Astrocyte of the hippocampus (primary cell): Measurements from ENCODE around the gene TCEANC2.
"Not testable (repeated sequence)": the region's sequence is repeated elsewhere in the genome, so short reads cannot be mapped to it uniquely, and the experiment has no call there.

Experiments
- DNase-seq: peaks from one replicate; pipeline ENCODE4 v3.0.0; 2011; ENCODE audit warnings: low read depth, low spot score

The TCEANC2 gene

GRCh38 chr1:54052934-54053744 is at the start of gene TCEANC2, which contains the start of gene TMEM59:
Gene TCEANC2, plus strand, starts transcription at chr1:54053608. Its CDS starts 815 bp downstream, at chr1:54054423.
Gene TMEM59, minus strand, starts transcription at chr1:54053204. Its CDS starts 16 bp downstream, at chr1:54053188.
- DNase-seq, result peak; percentile 100

GRCh38 chr1:54003750-54004480 is 49.5 kb upstream of the TCEANC2 start:
- DNase-seq, result not testable (repeated sequence)

- DNase-seq, result no peak
These were observed 48.8 kb upstream of the TCEANC2 start for GRCh38 chr1:54004481-54005049.

- DNase-seq, result no peak
These were observed 46.9 kb upstream of the TCEANC2 start for GRCh38 chr1:54006508-54006907.

GRCh38 chr1:54007613-54008012 is 45.8 kb upstream of the TCEANC2 start:
- DNase-seq, result no peak

GRCh38 chr1:54008876-54009275 is 44.5 kb upstream of the TCEANC2 start:
- no peak for DNase-seq

- DNase-seq, result no peak
These were observed 44.0 kb upstream of the TCEANC2 start for GRCh38 chr1:54009406-54009805.

- DNase-seq, result no peak
These were observed 42.8 kb upstream of the TCEANC2 start for GRCh38 chr1:54010415-54011117.

GRCh38 chr1:54011316-54012007 is 41.9 kb upstream of the TCEANC2 start:
- no peak for DNase-seq

GRCh38 chr1:54012008-54012325 is 41.4 kb upstream of the TCEANC2 start:
- DNase-seq, result no peak

GRCh38 chr1:54012863-54013262 is 40.5 kb upstream of the TCEANC2 start:
- DNase-seq, result no peak

GRCh38 chr1:54013393-54014008 is 39.9 kb upstream of the TCEANC2 start:
- no peak for DNase-seq

GRCh38 chr1:54014009-54014629 is 39.3 kb upstream of the TCEANC2 start:
- DNase-seq, result no peak

GRCh38 chr1:54016343-54017282 is 36.8 kb upstream of the TCEANC2 start:
- peak; percentile 43 for DNase-seq

- DNase-seq, result no peak
These were observed 35.4 kb upstream of the TCEANC2 start, which contains the start of gene LDLRAD1 for GRCh38 chr1:54017979-54018378. Gene LDLRAD1, minus strand, starts transcription at chr1:54018186. Its CDS starts 74 bp downstream, at chr1:54018112.

GRCh38 chr1:54018635-54019034 is 34.8 kb upstream of the TCEANC2 start:
- no peak for DNase-seq

- not testable (repeated sequence) for DNase-seq
These were observed 33.7 kb upstream of the TCEANC2 start for GRCh38 chr1:54019562-54020176.

- no peak for DNase-seq
These were observed 29.1 kb upstream of the TCEANC2 start for GRCh38 chr1:54024358-54024757.

GRCh38 chr1:54024811-54025210 is 28.6 kb upstream of the TCEANC2 start:
- not testable (repeated sequence) for DNase-seq
